ENCODE results near the gene HEXA.
"Not testable (repeated sequence)": the region's sequence is repeated elsewhere in the genome, so short reads cannot be mapped to it uniquely, and the experiment has no call there.

DNA sequence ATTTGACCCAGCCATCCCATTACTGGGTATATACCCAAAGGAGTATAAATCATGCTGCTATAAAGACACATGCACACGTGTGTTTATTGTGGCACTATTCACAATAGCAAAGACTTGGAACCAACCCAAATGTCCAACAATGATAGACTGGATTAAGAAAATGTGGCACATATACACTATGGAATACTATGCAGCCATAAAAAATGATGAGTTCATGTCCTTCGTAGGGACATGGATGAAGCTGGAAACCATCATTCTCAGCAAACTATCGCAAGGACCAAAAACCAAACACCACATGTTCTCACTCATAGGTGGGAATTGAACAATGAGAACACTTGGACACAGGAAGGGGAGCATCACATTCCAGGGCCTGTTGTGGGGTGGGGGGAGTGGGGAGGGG is 37.5 kb upstream of the HEXA start:
- TF ChIP-seq ZNF274 (IDR thresholded peaks at IDR 0.05; ENCODE audit: borderline replicate concordance, extremely low read depth, low read length); EP300 (IDR thresholded peaks at IDR 0.05; ENCODE audit: borderline replicate concordance in 1 of 2, low read depth in 2 of 2, low read length in 2 of 2); NRF1 (IDR thresholded peaks at IDR 0.05; ENCODE audit: low read depth, low read length); TAF1 (IDR thresholded peaks at IDR 0.05; ENCODE audit: low read depth, low read length); MAFK (IDR thresholded peaks at IDR 0.05; ENCODE audit: low read depth, low read length); EZH2 (IDR thresholded peaks at IDR 0.05; ENCODE audit: low read depth, low read length, severe bottlenecking); TAF7 (optimal IDR thresholded peaks at IDR 0.05; ENCODE audit: borderline replicate concordance, low read depth, low read length); NANOG (IDR thresholded peaks at IDR 0.05; ENCODE audit: insufficient read depth, low read depth, low read length, poor library complexity, severe bottlenecking); POLR2A (IDR thresholded peaks at IDR 0.05; ENCODE audit: control extremely low read depth in 1 of 2, low read depth in 2 of 2, low read length in 2 of 2): not testable (repeated sequence)
- TF ChIP-seq, protein P1, sequence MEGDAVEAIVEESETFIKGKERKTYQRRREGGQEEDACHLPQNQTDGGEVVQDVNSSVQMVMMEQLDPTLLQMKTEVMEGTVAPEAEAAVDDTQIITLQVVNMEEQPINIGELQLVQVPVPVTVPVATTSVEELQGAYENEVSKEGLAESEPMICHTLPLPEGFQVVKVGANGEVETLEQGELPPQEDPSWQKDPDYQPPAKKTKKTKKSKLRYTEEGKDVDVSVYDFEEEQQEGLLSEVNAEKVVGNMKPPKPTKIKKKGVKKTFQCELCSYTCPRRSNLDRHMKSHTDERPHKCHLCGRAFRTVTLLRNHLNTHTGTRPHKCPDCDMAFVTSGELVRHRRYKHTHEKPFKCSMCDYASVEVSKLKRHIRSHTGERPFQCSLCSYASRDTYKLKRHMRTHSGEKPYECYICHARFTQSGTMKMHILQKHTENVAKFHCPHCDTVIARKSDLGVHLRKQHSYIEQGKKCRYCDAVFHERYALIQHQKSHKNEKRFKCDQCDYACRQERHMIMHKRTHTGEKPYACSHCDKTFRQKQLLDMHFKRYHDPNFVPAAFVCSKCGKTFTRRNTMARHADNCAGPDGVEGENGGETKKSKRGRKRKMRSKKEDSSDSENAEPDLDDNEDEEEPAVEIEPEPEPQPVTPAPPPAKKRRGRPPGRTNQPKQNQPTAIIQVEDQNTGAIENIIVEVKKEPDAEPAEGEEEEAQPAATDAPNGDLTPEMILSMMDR (IDR thresholded peaks at IDR 0.05; ENCODE audit: control extremely low read depth in 1 of 3, insufficient read depth in 1 of 3, low read depth in 1 of 3, low read length in 3 of 3), result not testable (repeated sequence)
